Testis (tissue), 2 donors: Measurements from ENCODE around the gene SLC25A17.

ENCODE experiments used
- CTCF ChIP-seq, 3 experiments: fragments of 450-650 bp in 2 of 3; fragments of 200-600 bp in 1 of 3; sonication (generic) in 1 of 3; IDR thresholded peaks; one replicate each; pipeline ENCODE4 v1.5.1; 2016 to 2019; ENCODE audit warnings: antibody characterized with exemption in 3 of 3, mild to moderate bottlenecking in 2 of 3, moderate library complexity in 1 of 3
- POLR2A ChIP-seq: fragments of 450-650 bp; IDR thresholded peaks from one replicate; pipeline ENCODE4 v1.6.1; 2017; ENCODE audit warnings: antibody characterized with exemption, mild to moderate bottlenecking, moderate library complexity

- no peak for TF ChIP-seq POLR2A
- TF ChIP-seq CTCF (IDR thresholded peaks at IDR 0.05): no peak
Measured at GRCh38 chr22:40769761-40770160, 49.4 kb downstream of the SLC25A17 start.
